ENCODE measurements around the gene CBL.
"Not testable (repeated sequence)": the region's sequence is repeated elsewhere in the genome, so short reads cannot be mapped to it uniquely, and the experiment has no call there.

CBL gene

DNA sequence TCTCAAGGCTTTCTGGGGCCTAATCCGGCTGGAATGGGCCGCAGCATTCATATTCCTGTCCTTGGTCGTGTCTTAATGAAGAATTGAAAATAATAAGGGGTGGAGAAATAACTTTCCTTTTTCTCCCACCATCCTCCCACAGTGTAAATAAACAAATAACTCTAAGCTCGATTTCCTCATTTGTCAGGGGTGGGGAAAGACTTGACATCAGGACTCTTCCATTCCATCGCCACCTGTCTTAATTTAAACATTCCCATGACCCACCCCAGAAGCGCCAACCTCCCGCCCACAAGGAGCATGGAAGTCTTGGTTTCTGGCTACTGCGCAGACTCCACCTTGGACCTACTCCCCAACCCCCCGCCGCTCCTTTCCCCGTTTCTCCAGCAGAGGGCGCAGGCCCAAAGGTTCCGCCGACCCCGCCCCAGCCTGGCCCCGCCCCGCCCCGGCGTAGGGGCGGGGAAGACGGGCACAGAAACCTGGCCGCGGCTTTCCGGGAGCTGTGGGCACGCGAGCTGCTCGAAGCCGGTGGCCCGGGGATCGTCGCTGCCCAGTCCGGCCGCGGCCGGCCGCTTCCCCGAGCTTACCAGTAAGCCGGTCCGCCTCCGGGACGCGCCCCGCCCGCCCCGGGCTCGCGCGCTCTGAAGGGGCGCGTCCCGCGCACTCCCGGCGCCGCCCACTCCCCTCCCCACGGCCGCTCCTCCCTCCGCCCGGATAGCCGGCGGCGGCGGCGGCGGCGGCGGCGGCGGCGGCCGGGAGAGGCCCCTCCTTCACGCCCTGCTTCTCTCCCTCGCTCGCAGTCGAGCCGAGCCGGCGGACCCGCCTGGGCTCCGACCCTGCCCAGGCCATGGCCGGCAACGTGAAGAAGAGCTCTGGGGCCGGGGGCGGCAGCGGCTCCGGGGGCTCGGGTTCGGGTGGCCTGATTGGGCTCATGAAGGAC, at the start of gene CBL:
Gene CBL (plus strand): TSS at position 766 of the 937 bp plus-strand sequence. CDS start 79 bp downstream, at position 845.
- FAIRE-seq: no peak

DNA sequence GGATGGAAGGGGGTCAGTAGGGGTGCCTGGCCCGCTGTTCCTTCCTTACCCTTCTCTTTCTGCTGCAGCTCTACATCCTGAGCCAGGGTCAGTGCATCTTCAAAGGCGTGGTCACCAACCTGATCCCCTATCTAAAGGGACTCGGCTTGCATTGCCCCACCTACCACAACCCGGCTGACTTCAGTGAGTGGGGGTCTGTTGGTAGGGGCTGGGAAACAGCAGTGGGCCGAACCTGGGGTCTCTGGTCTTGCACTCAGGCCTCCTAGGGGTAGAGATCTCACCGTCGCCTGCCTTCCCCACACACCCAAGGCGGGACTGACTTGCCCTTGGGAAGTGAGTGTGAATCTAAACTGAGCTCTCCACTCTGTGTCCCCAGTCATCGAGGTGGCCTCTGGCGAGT, 49.6 kb upstream of the CBL start:
- no peak for FAIRE-seq

DNA sequence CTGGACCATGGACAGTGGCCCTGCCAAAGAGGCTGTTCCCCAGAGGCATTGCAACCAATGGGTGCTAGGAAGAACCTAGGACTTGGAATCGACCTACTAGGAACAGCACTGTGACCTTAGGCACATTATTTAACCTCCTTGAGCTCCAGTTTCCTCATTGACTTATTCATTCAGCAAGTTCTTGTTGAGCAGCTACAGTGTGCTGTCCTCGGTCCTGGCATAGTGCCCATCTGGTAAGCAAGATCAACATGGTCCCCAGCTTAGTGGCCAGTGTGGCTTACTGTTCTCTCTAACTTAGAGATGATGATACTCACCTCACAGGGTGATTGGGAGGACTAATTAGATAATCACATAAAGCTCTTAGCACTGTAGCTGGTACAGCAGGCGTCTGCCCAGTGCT, 49.1 kb upstream of the CBL start:
- no peak for FAIRE-seq

DNA sequence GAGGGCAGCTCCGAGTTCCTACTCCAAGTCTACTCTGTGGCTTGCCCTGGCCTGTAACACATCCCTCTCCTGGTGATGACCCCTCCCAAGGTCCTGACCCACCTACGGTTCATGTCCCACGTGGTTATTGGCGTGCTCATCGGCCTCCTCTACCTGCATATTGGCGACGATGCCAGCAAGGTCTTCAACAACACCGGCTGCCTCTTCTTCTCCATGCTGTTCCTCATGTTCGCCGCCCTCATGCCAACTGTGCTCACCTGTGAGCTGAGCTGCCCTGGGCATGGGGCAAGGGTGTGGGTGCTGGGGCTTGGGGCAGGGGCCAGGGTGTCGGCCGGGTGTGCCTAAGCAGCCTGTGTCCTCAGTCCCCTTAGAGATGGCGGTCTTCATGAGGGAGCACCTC, 47.7 kb upstream of the CBL start:
- no peak for FAIRE-seq

DNA sequence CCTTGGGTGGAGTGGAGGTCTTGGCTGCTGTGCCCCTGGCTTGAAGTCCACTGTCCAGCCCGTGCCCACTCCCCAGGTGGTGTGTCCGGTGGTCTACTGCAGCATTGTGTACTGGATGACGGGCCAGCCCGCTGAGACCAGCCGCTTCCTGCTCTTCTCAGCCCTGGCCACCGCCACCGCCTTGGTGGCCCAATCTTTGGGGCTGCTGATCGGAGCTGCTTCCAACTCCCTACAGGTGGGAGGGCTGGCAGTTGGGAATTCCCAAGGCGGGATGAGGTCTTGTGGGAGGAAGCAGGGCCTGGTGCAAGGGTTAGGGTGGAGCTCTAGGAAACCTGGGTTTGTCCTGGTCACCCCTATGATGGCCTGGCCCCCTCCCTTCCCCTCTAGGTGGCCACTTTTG, 46.0 kb upstream of the CBL start:
- no peak for FAIRE-seq

DNA sequence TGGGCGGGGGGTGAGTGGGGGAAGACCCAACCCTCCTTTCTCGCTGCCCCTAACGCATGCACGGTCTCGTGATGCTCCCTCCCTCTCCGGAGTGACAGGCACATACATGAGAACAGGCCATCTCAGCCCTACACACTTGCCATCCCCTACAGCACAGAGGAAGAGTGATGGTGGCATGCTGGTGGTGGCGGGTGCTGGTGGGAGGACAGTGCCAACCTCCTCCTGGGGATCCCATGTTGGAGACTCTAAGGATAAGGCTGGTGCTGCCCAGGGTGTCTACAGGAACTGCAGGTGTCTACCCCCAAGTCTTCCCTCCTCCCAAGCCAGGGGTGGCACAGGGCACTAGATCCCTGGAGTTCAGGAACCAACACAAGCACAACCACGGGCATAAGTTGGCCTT, 44.3 kb upstream of the CBL start:
- no peak for FAIRE-seq

DNA sequence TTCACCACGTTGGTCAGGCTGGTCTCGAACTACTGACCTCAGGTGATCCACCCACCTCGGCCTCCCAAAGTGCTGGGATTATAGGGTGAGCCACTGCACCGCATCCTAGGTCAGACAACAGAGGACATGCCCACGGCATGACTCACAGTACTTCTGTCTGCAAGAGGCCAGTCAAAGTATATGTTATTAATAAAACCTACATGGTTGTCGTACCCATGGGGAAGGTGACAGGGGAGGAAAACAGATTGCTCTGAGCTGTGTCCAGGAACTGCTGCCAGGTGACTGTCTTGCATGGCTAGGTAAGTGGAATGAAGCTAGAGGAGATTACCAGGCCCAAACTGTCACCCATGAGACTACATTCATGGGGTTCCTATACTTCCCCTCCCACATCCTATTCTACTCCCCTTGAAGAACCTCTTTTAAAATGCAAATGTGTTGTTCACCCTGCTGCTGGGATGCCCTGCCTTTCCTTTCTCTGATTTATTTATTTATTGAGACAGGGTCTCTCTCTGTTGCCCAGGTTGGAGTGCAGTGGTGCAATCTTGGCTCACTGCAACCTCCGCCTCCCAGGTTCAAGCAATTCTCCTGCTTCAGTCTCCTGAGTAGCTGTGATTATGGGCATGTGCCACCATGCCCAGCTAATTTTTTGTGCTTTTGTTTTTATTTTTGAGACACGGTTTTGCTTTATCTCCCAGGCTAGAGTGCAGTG, 39.6 kb upstream of the CBL start:
- FAIRE-seq: no peak

DNA sequence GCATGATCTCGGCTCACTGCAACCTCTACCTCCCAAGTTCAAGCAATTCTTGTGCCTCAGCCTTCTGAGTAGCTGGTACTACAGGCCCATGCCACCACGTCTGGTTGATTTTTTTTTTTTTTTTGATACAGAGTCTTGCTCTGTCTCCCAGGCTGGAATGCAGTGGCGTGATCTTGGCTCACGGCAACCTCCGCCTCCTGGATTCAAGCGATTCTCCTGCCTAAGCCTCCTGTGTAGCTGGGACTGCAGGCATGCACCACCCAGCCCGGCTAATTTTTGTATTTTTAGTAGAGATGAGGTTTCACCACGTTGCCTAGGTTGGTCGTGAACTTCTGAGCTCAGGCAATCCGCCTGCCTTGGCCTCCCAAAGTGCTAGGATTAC, 39.1 kb upstream of the CBL start:
- FAIRE-seq: not testable (repeated sequence)

DNA sequence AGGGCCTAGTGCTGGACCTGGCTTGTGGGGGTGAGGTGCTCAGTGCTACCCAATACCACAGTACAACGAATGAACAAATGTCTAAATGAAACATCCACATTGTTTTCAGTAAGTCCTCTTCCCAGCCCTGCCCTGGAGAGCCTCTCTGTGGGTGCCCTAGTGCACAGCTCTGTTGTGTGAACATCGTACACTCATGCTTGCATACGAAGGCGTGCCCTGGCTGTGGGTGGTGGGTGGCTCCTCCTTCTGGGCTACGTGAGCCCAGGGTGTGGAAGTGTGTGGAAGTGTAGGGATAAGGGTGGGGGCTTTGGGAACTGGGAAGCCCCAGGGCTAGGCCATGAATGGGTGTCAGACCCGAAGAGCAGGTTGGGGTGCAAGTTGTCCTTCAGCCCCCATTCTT, 38.2 kb upstream of the CBL start:
- FAIRE-seq: no peak

DNA sequence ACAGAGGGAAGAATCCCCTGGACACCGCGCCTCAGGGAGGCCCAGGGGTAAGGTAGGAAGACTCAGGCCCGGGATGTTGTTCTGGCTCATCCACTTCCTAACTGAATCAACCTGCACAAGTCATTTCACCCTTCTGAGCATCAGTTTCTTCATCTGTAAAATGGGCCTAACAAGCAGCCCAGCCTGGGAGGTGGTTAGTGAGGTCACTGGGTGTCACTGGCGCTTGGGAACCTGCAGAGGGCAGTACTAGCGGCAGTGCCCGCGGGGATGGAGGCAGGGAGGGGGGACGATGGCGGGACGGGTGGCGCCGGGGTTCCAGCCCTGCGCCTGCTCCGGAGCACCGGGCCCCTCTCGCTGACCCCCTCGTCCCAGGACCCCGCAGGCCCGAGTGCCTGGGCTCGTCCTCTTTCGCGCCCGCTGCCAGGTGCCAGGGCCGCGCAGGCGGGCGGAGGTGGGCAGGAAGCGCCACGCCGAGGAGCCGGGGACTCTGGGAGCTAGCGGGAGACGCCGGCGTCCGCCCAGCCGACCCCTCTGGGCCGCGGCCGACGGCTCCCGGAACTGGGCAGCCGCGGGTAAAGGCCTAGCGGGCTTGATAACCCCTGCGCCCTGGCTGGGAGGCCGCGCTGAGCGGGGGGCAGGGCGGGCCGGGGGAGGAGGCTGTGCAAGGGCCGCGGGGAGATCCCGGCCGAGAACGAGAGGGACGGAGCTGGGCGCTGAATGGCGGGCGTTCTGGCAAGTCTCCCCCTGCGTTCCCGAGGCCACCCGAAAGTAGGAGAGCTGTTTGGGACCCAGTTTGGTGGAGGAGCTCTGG, 37.5 kb upstream of the CBL start, which contains the start of gene NLRX1:
Gene NLRX1 (plus strand): TSS at position 255 of the 811 bp plus-strand sequence. CDS start 2,679 bp downstream, outside the sequence.
- no peak for FAIRE-seq

DNA sequence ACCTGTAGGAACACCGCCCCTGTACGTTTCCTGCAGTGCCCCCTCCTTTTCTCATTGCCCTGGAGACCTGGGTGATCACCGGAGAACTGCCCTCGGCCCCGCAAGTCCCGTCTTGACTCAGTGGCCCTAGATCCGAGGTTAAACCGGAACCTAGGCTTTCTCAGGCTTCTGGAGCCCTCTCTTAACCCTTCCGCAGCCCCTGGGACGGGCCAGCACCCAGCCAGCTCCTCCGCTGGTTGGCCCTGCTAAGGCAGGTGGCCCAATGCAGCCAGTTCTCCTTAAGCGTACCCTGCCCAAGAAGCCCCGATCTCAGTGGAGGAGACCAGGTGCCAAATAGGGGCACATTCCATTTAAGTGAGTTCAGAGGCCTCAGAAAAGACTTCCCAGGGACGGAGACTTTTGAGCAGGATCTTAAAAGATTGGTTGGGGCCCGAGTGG, 36.8 kb upstream of the CBL start:
- FAIRE-seq: no peak

DNA sequence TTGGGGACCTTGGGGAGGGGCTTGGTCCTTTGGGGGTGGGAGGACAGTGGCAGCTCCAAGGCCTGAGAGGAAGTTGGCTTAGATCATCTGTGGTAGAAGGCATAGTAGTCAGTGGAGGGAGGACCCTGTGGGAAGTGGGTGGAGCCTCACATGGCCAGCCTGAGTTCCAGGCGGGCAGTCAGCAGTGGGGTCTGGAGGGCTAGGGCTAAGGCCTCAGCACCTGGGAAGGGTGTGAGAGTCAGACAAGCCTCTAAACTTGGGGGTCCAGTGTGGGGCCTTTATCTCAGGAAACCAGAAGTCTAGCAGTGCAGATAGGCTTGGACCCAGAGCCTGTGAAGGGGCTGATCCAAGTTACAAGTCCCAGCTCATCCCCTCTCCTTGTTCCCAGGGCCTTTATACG, 33.6 kb upstream of the CBL start:
- no peak for FAIRE-seq

DNA sequence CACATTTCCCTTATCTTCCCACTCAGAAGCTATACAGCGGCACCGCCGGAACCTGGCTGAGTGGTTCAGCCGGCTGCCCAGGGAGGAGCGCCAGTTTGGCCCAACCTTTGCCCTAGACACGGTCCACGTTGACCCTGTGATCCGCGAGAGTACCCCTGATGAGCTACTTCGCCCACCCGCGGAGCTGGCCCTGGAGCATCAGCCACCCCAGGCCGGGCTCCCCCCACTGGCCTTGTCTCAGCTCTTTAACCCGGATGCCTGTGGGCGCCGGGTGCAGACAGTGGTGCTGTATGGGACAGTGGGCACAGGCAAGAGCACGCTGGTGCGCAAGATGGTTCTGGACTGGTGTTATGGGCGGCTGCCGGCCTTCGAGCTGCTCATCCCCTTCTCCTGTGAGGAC, 32.7 kb upstream of the CBL start:
- no peak for FAIRE-seq

DNA sequence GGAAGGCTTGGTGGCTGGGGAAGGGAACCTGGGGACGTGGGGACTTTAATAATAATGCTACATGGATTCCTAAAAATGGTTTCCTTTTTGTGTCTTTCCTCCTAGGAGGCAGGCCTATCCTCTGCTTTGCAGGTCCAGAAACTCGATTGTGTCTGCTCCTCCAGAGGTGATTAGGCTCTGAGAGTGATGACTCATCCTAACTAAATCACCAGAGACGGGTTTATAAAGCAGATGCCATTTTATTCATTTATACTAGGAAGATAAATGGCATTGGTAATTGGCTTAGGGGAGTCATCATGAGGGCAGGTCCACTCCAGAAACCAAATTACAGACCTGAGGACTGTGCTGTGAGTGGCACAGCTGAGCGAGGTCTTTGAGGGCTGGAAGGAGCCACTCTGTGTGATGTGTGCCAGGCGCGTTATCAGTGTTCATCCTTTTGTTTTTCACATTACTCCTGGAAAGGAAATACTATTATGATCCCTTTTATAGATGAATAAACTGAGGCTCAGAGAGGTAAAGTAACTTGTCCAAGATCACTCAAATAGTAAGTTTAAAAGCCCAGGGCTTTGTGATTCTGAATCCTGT, 30.6 kb upstream of the CBL start:
- no peak for FAIRE-seq

DNA sequence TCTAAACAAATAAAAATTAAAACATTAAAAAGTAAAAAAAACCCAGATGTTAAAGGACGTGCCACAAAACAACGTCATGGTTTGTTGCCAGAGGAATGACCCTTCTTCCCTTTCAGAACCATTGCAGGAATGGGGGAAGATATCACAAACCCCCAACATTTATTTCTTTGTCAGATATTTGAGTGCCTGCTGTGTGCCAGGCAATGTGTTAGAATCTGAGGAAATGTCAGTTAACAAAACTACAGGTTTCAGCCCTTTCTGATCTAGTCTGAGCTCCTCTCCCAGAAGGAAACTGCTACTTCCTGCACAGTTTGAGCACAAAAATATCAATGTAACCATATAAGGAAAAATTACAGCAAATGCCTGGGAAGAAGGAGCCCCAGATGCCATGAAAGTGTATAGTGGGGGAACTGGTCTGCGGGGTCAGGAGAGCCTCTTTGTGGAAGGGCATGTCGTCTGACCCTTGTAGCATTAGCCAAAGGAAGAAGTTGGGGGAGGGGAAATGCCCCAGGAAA, 27.9 kb upstream of the CBL start:
- FAIRE-seq: no peak

DNA sequence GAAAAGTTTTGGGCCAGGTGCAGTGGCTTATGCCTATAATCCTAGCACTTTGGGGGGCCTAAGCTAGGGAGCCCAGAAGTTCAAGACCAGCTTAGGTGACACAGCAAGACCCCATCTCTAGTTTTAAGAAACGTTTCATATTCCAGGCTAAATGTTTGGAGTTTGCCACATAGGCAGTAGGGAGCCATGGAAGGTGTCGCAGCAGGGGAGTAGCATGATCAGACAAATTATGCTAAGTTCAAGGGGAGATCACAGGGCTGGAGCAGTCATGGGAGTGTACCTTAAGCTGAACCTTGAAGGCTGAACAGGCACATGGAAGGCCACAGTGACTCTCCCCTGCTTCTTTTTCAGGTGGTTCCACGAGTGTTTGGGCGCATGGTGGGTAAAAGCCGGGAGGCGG, 26.8 kb upstream of the CBL start:
- FAIRE-seq: no peak

DNA sequence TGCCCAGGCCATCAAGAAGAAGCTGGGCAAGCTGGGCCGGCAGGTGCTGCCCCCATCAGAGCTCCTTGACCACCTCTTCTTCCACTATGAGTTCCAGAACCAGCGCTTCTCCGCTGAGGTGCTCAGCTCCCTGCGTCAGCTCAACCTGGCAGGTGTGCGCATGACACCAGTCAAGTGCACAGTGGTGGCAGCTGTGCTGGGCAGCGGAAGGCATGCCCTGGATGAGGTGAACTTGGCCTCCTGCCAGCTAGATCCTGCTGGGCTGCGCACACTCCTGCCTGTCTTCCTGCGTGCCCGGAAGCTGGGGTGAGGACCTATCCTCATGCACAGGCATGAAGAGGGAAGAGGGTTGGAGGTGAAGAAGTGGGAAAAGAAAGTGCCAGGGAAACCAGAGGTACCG, 26.2 kb upstream of the CBL start:
- no peak for FAIRE-seq

DNA sequence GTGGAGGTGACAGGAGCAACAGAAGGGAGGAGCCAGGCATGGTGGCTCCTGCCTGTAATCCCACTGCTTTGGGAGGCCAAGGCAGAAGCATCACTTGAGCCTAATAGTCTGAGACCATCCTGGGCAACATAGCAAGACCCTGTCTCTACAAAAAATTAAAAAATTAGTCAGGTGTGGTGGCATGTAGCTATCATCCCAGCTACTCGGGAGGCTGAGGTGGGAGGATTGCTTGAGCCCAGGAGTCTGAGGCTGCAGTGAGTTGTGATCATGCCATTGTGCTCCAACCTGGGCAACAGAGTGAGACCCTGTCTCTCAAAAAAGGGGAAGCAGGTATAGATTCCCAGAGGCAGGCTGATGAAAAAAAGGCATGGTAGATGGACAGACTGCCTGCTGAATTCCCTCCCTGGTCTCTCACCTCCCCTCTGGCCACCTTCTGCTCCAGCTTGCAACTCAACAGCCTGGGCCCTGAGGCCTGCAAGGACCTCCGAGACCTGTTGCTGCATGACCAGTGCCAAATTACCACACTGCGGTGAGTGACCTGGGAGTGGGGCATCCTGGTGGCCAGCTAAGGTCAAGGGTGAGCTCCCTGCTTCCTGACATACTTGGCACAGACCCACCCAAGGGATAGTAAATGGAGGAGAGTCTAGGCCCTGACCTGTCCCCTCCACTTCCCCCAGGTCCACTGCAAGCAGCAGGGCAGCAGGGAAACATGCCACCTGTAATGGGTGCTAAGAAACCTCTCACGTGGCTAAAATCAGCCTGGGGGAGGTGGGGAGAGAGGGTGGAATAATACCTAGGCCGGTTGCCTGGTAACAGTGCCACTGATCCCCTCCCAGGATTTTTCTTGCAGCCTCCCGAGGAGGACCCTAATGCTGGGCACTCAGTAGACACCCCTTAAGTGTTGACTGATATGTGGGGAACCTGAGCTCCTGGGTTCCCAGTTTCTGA, 25.1 kb upstream of the CBL start:
- FAIRE-seq: no peak

DNA sequence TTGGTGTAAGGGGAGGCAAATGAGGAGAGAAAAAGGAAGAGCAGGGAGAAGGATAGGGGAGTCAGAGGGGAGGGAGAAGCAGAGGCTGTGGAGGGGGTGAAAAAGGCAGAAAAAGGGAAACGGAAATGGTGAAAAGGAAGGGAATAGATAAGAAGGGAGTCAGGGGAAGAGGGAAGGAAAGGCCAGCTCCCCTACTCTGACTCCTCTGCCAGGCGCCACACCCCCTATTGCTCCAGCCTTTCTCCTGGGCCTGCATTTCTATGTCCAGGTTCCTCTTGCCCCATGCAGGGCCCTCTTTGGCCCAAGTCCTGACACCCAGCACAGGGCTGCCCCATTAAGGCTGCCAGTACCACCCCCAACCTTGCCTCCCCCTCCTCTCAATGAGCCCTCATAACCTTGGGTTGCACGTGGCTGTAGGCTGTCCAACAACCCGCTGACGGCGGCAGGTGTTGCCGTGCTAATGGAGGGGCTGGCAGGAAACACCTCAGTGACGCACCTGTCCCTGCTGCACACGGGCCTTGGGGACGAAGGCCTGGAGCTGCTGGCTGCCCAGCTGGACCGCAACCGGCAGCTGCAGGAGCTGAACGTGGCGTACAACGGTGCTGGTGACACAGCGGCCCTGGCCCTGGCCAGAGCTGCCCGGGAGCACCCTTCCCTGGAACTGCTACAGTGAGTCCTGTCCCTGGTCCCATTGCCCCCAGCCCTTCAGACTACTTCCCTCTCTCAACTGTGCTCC, 24.3 kb upstream of the CBL start:
- FAIRE-seq: no peak

DNA sequence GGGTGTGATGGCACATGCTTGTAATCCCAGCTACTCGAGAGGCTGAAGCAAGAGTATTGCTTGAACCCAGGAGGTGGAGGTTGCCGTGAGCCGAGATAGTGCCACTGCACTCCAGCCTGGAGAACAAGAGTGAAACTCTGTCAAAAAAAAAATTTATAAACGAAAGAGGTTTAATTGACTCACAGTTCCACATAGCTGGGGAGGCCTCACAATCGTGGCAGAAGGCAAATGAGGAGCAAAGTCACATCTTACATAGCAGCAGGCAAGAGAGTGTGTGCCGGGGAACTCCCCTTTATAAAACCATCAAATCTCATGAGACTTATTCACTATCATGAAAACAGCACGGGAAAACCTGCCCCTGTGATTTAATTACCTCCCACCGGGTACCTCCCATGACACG, 21.7 kb upstream of the CBL start:
- FAIRE-seq: not testable (repeated sequence)

All from A204.1 (cell line).